HG03064 (cell line): Measurements from ENCODE around the gene CELF4.

ENCODE experiments used
- ATAC-seq: cut with Tn5 transposase; IDR thresholded peaks from one replicate; pipeline ENCODE4 v1.9.1; 2021; ENCODE audit warnings: low read depth; ENCODE audit not compliant: unreplicated experiment

The CELF4 gene

GRCh38 chr18:37529296-37529695 lies 36.3 kb downstream of the CELF4 start:
- ATAC-seq, result no peak

DNA sequence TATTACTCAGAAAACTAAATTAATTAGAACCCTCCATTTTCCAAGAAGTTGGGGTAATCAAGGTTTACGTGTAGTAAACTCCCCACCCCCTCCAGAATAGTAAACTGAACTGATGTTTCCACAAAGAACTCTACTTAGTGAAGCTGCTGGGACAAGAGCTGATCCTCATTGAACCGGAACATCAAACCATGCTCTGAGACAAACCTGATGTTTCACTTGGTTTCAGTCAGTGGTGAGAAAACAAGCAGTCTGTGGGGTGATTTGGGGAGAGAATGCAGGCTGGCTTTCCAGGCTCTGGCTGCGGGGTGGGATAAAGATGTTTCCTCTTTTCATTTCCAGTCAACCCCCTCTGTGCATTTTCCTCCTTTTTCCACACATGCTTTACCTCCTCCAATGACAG lies 38.2 kb downstream of the CELF4 start:
- no peak for ATAC-seq

DNA sequence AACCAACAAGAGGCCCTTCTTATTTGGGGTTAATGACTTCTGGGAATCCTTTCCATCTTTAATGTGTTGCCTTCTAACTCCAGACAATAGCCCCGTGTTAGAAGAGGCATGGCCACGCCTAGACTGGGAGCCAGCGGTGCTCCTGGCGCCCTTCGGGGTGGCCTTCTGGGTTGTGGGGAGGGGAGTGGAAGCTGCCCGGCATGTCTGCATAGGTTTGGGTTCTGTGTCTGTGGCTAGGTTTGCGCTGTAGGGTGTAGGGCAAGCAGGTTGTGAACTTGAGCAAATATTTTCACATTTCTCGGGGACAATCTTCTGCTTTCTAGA lies 40.4 kb downstream of the CELF4 start:
- no peak for ATAC-seq

GRCh38 chr18:37524498-37525261 lies 40.9 kb downstream of the CELF4 start:
- ATAC-seq, result no peak

- no peak for ATAC-seq
These were observed 41.5 kb downstream of the CELF4 start for GRCh38 chr18:37524139-37524497.

DNA sequence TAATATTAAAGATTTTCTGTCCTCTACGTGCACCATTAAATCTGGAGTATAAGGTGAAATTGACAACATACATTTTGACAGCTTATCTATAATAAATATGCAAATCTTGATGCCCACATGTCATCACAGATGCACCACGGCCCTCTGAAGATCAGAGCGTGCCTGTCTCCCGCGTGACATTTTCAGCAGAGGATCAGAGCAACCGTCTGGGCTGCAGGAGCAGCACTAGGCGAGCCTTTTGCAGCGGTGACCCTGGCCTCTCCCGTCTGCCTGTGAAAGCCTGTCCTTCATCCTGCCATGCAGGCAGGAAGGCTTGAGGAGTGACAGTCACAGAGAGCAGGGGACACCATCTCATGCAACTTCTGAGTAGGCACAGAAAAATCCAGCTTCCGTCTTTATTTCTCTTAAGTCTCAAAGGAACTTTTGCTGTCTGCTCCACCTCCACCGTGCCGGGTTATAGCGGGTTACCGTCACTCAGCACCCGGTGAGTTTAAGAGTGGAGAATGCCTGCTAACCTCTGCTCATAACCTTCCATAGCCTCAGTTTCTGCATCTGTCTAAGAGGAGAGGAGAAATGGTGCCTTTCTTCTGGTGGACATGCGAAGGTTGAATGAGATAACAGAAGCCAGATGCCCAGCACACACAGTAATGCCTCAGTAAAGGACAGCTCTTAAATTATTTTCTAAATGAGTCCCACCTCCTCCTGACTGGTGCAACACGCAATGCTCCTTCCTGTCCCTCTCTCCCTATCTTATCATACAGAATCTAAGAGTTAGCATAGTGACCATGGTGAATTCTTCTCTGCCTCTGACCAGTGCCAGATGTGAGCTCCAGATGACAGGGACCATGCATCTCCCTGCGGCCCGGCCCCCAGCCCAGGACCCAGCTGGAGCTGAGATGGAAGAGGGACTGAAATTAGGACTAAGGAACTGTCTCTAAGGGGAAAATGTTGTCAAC lies 43.8 kb downstream of the CELF4 start:
- ATAC-seq, result no peak

- no peak for ATAC-seq
These were observed 45.1 kb downstream of the CELF4 start for GRCh38 chr18:37520508-37520907.

GRCh38 chr18:37519510-37520135 lies 46.0 kb downstream of the CELF4 start:
- no peak for ATAC-seq

DNA sequence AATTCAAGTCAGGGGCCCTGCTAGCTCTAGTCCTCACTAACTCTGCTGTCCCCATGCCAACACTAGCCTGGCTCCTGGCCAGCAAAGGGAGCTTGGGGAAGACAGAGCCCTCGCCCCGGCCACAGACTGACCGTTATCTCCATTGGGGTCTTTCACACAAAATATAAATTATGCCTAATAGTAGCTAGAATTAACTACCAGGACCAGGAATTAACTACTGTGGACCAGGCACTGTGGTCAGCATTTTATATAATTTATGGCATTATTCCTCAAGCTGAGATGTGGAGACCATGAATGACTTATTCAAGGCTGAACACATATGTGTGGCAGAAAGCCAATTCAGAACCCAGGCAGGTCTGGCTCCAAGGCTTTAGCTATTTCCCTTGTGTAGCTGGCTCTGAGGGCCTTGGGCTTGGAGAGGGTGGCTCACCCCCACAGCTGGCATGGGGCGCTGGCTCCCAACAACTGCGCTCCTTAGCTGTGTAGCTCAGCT lies 49.2 kb downstream of the CELF4 start:
- ATAC-seq, result no peak

DNA sequence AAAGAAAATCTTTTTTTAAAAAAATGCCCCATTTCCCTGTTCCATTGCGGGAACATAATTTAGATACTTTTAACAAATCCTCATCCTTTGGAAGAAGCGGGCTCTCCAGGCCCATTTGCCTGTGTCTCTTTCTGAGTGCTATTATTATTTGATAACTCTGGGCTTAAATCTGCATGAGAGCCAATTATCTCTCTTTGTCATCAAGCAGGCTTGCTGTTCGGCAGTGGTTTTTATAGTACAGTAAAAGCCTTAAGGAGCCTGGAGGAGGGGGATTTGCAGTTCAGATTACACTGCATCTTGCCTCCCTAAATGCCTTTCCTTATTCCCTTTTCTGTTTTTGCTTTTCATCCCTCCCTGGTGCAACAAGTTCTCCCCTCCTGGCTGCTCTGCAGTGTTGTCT lies 50.6 kb downstream of the CELF4 start:
- ATAC-seq, result no peak

GRCh38 chr18:37512400-37512799 lies 53.2 kb downstream of the CELF4 start:
- ATAC-seq, result no peak

GRCh38 chr18:37511721-37512298 lies 53.8 kb downstream of the CELF4 start:
- no peak for ATAC-seq

GRCh38 chr18:37509600-37509999 lies 56.0 kb downstream of the CELF4 start:
- no peak for ATAC-seq

GRCh38 chr18:37508207-37508606 lies 57.4 kb downstream of the CELF4 start:
- ATAC-seq, result no peak

- no peak for ATAC-seq
These were observed 58.4 kb downstream of the CELF4 start for GRCh38 chr18:37507239-37507638.

DNA sequence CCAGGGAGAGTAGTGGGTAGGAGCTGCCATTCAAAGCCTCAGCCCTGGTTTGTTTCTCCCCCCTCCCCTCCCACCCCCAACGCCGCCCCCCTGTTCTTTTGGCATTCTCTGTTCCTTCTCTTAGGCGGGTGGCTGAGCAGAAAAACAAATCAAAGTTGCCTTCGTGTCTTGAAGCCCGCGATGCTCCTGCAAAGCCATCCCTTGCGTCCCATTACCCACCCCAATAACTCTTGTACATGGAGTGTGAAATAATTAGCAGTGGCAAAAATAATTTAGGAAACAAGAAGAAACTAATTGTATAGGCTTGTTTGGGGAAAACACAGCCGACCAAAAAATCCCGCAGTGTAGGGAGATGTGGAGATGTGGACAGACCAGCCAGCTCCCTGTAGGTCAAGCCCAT lies 59.6 kb downstream of the CELF4 start:
- no peak for ATAC-seq

DNA sequence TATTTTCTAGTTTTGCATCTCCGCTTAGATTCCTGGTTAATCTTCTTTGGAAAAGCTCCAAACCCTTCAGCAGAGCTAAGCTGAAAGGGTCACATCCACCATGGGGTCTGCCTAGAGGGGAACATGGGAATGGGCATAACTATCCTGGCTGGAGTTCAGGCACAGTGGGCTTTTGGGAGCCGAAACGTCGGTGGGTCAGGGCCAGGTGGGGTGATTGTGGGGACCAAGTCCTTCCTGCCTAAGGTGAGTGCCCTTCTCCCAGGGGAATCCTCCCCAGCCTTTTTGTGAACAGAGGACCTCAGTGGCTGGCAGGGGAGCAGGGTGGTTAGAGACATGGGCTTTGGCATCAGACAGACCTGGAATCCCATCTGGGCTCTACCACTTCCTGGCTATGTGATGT lies 60.3 kb downstream of the CELF4 start:
- ATAC-seq, result no peak

DNA sequence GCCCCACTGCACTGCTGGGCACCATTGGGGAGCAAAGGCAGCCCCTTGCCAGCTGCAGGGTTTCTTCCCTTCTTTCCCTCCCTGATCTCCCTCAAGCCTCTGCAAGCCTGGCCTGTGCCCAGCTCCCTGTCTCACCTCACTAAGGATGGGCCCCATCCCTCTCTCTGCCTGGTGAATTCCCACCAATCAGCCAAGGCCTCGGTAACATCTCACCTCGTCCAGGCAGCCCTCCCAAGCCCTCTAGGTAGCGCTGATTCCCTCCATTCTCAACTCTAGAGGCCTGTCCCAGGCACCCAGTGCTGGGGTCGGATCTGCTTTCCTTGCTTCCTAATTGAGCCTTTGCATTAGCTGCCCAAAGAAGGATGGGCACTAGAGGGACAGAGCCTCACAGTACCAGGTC lies 63.0 kb downstream of the CELF4 start:
- ATAC-seq, result no peak

GRCh38 chr18:37502036-37502435 lies 63.6 kb downstream of the CELF4 start:
- ATAC-seq, result no peak

DNA sequence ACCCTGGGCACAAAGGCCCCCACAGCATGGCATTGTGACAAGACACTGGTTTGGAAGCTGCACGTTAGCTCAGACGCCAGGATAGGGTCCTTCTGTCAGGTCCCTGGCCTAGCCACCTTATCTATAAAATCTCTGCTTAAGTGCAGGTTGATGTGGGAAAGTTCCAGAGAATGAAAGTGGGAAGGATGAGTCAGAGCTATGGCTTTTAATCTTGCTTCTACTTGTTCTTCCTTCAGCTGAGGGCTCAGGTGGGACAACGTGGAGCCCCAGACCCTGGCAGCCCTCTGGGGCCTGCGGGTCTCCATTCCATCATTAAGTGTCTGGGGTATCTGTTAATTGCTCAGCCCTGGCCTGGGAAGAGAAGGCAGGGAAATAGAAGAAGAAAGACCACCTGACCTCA lies 64.5 kb downstream of the CELF4 start:
- ATAC-seq, result no peak

DNA sequence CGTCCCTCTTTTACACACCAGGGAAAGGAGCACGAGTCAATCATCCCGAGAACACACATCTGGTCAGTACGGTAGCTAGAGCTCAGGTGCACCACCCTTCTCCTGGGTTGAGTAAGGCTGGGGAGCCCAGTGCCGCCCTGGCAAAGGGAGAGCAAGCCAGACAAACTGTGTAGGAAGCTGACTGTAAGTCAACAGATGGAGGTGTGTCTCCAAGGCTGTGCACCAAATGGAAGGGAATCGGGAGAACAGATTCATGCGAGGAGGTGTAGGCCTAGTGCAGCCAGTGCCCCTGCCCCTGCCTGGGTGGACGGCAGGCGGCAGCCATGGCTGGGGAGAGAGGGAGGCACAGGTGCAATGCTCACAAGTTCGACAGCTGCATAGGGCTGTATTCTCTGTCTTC lies 65.7 kb downstream of the CELF4 start:
- no peak for ATAC-seq
